B cell (primary cell): ENCODE measurements around the gene KLHL36. TPM values are rescaled to one million over a fixed set of nuclear protein-coding genes. Genes with fewer than 3 reads are reported as not detected.

Experiments
- ATAC-seq: fragments of 200-7000 bp; cut with Tn5 transposase; one replicate; pipeline ENCODE4 v1.10.0; 2021; ENCODE audit warnings: low read depth, mild to moderate bottlenecking, moderate number of reproducible peaks, moderate library complexity
- CTCF ChIA-PET: fragments of 350-600 bp; sonication (Branson Sonifier 250); formaldehyde crosslinking; loops from one replicate; lab custom pipeline; 2021; ENCODE audit warnings: antibody characterized with exemption, inconsistent platforms; lab: Charles Lee
- POLR2A ChIA-PET: fragments of 350-600 bp; sonication (Branson Sonifier 250); formaldehyde crosslinking; loops from one replicate; lab custom pipeline; 2021; ENCODE audit warnings: antibody characterized with exemption; lab: Charles Lee
- DNase-seq: peaks from one replicate; pipeline ENCODE4 v3.0.0; 2013
- H2AFZ ChIP-seq: 2 replicates; pipeline ENCODE4 v1.6.1; 2012; ENCODE audit warnings: mild to moderate bottlenecking, low read depth, low read length; ENCODE audit not compliant: insufficient read depth, poor library complexity, severe bottlenecking
- H3K27ac ChIP-seq, 2 donors: 1 replicate in 1 of 2; 2 replicates in 1 of 2; pipeline ENCODE4 v1.5.1; 2012 to 2013; ENCODE audit warnings: low read length in 2 of 2, mild to moderate bottlenecking in 2 of 2, moderate library complexity in 1 of 2
- H3K27me3 ChIP-seq, 4 experiments: fragments of 200-600 bp in 1 of 4; sonication (generic) in 1 of 4; replicated peaks in 1 of 4; 1 replicate in 2 of 4; 2 replicates in 2 of 4; pipeline versions ENCODE4 v1.6.1 to v1.7.0; 2013 to 2016; ENCODE audit warnings: low read length in 3 of 4, mild to moderate bottlenecking in 2 of 4, mixed read lengths in 1 of 4, moderate library complexity in 1 of 4; ENCODE audit not compliant: insufficient read depth in 4 of 4, control insufficient read depth in 3 of 4; ENCODE audit errors: control extremely low read depth in 1 of 4
- H3K36me3 ChIP-seq, 2 experiments: replicated peaks in 1 of 2; 1 replicate in 1 of 2; 2 replicates in 1 of 2; pipeline versions ENCODE4 v1.6.1 to v1.7.1; 2013; ENCODE audit warnings: low read length in 1 of 2; ENCODE audit not compliant: insufficient read depth in 2 of 2, control insufficient read depth in 1 of 2; ENCODE audit errors: control extremely low read depth in 1 of 2, extremely low read depth in 1 of 2
- H3K4me1 ChIP-seq, 2 donors: fragments of 200-600 bp in 1 of 2; sonication (generic) in 1 of 2; 1 replicate in 1 of 2; 2 replicates in 1 of 2; pipeline versions ENCODE4 v1.5.1 to v1.6.1; 2013 to 2017; ENCODE audit warnings: low read length in 2 of 2; ENCODE audit not compliant: control insufficient read depth in 2 of 2, insufficient read depth in 2 of 2
- H3K4me2 ChIP-seq: replicated peaks from 2 replicates; pipeline ENCODE3; 2012; ENCODE audit warnings: mild to moderate bottlenecking, low read depth, low read length; ENCODE audit not compliant: poor library complexity, severe bottlenecking
- H3K4me3 ChIP-seq, 5 experiments: fragments of 200-600 bp in 1 of 5; sonication (generic) in 1 of 5; 1 replicate in 3 of 5; 2 replicates in 2 of 5; pipeline versions ENCODE4 v1.5.1 to v1.7.0; 2011 to 2016; ENCODE audit warnings: low read length in 4 of 5, mild to moderate bottlenecking in 4 of 5, low read depth in 2 of 5, control low read depth in 1 of 5, moderate library complexity in 1 of 5; ENCODE audit not compliant: insufficient read depth in 1 of 5; ENCODE audit errors: control extremely low read depth in 1 of 5, extremely low read depth in 1 of 5
- H3K79me2 ChIP-seq: fragments of 200-600 bp; sonication (generic); one replicate; pipeline ENCODE4 v1.6.0; 2016; ENCODE audit warnings: low read length; ENCODE audit not compliant: control insufficient read depth, insufficient read depth
- H3K9ac ChIP-seq: fragments of 200-600 bp; sonication (generic); 2 replicates; pipeline ENCODE4 v1.6.1; 2017; ENCODE audit warnings: mild to moderate bottlenecking, low read length, moderate library complexity
- H3K9me3 ChIP-seq, 3 donors: one replicate each; pipeline versions ENCODE4 v1.6.1 to v1.7.1; 2013; ENCODE audit warnings: low read length in 2 of 3; ENCODE audit not compliant: control insufficient read depth in 2 of 3, insufficient read depth in 1 of 3; ENCODE audit errors: control extremely low read depth in 1 of 3
- H4K20me1 ChIP-seq: 2 replicates; pipeline ENCODE4 v1.6.0; 2012; ENCODE audit warnings: mild to moderate bottlenecking, low read length; ENCODE audit not compliant: insufficient read depth, control insufficient read depth, poor library complexity, severe bottlenecking
- H3K27ac Mint-ChIP-seq: one replicate; pipeline ENCODE4 v1.8.0; 2021; ENCODE audit warnings: mixed read lengths
- H3K27me3 Mint-ChIP-seq: one replicate; pipeline ENCODE4 v1.8.0; 2021; ENCODE audit warnings: mixed read lengths
- H3K4me1 Mint-ChIP-seq: one replicate; pipeline ENCODE4 v1.8.0; 2021; ENCODE audit warnings: mixed read lengths
- H3K4me3 Mint-ChIP-seq: one replicate; pipeline ENCODE4 v1.8.0; 2021; ENCODE audit warnings: mixed read lengths
- H3K9me3 Mint-ChIP-seq: one replicate; pipeline ENCODE4 v1.8.0; 2022; ENCODE audit warnings: mixed read lengths; ENCODE audit not compliant: insufficient read depth
- CTCF ChIP-seq: fragments of 200-600 bp; IDR thresholded peaks from one replicate; pipeline ENCODE4 v1.8.0; 2022; ENCODE audit warnings: antibody characterized with exemption, mild to moderate bottlenecking
- EZH2 ChIP-seq: IDR thresholded peaks from 2 replicates; pipeline ENCODE4 v1.6.1; 2012; ENCODE audit warnings: borderline replicate concordance, low read depth, mild to moderate bottlenecking, moderate library complexity, low read length; ENCODE audit not compliant: insufficient read depth, poor library complexity, severe bottlenecking
- WGBS: methylation state at CpG from one replicate; pipeline ENCODE4 v1.1.5; 2013; ENCODE audit warnings: missing lambda C conversion rate; ENCODE audit not compliant: insufficient coverage; 5-methylcytosine and 5-hydroxymethylcytosine counted together
- intact Hi-C: fragments of 100-400 bp; cut with micrococcal nuclease; formaldehyde crosslinking; loops from one replicate; pipeline ENCODE4 v1.10.0; 2022
- polyA plus RNA-seq: library from polyadenylated mRNA; depleted of rRNA; stranded (reverse); fragments of >200 nt; gene quantifications from 2 replicates; pipeline ENCODE4 v1.2.3, GENCODE V29; 2012
- total RNA-seq, 2 donors: library from RNA; stranded (reverse); fragments of 120-200 nt in 1 of 2; gene quantifications; 1 replicate in 1 of 2; 2 replicates in 1 of 2; pipeline versions ENCODE4 v1.2.3 to v1.2.4, GENCODE V29; 2013 to 2022

KLHL36 gene
- total and polyA plus RNA-seq, 2 donors (not counting 1 experiment from before 2014, with no cell fraction given): 90.3 to 135 TPM

DNA sequence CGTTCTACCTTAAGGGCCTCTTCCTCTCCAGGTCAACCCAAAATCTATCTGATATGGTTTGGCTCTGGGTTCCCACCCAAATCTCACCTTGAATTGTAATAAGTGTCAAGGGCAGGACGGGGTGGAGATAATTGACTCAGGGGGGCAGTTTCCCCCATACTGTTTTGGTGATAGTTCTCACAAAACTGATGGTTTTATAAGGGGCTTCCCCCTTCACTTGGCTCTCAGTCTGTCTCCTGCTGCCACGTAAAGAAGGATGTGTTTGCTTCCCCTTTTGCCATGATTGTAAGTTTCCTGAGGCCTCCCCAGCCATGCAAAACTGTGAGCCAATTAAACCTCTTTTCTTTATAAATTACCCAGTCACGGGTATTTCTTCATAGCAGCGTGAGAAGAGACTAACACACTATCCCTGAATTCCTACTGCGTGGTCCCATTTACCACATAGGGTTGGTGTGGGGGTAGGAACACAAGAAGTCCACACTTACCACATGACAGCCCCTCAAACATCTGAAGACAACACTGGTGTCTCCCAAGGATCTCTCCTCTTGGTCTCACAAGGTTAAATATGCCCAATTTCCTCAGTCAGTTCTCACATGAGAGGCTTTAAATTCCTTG, 38.6 kb upstream of the KLHL36 start:
- peaks cover 87 to 98% of the 10 kb centered on the region in 2 donors for H3K4me1 ChIP-seq
- peaks cover 0 to 72% of the 10 kb centered on the region in 2 experiments for H3K36me3 ChIP-seq
- WGBS: 0% methylated on average over 1 of the region's 6 CpGs
- peak overlapping the region; percentile 80 to 86 for H3K27ac ChIP-seq
- peak overlapping the region; percentile 70 for H3K4me2 ChIP-seq
- H3K4me1 Mint-ChIP-seq: peaks cover 93% of the 10 kb centered on the region
- peaks cover 18% of the 10 kb centered on the region for H4K20me1 ChIP-seq
- peak overlapping the region; percentile 56 for H3K4me3 Mint-ChIP-seq
- H3K9me3 ChIP-seq: peaks cover 3 to 15% (median 14%) of the 10 kb centered on the region in 3 donors
- no peak for TF ChIP-seq CTCF
- no peak for TF ChIP-seq EZH2
- ChIA-PET POLR2A (no interaction called here), CTCF (interaction anchor here (1.2 to 29.5 kb wide), 4 partner anchors 10 to 100 kb away, joined by 5 to 518 read pairs (median 6); partner anchors contain the start of gene MEAK7)
- H2AFZ ChIP-seq: no peak overlapping the region
- ATAC-seq (no peak), DNase-seq (no peak)
- H3K9ac ChIP-seq: peak overlapping the region; percentile 19
- H3K27me3 ChIP-seq: no peaks in the 10 kb centered on the region
- H3K4me3 ChIP-seq: no peak overlapping the region
- no peaks in the 10 kb centered on the region for H3K27me3 Mint-ChIP-seq
- peak overlapping the region; percentile 91 for H3K27ac Mint-ChIP-seq
- H3K9me3 Mint-ChIP-seq: peaks cover 4% of the 10 kb centered on the region
- intact Hi-C loops: loop anchor here (2.0 kb wide), 1 partner anchor 15 kb away; no protein-coding TSS in a partner anchor
- H3K79me2 ChIP-seq: peaks cover 96% of the 10 kb centered on the region

GRCh38 chr16:84610376-84610775, 37.9 kb upstream of the KLHL36 start:
- H3K9ac ChIP-seq: no peak overlapping the region
- Mint-ChIP-seq H3K4me1 (peaks cover 94% of the 10 kb centered on the region), H3K27me3 (no peaks in the 10 kb centered on the region), H3K9me3 (peaks cover 4% of the 10 kb centered on the region), H3K4me3 (peak overlapping the region; percentile 12), H3K27ac (peak overlapping the region; percentile 91)
- no peak overlapping the region for H2AFZ ChIP-seq
- no peak overlapping the region for H3K4me3 ChIP-seq
- H3K27me3 ChIP-seq: no peaks in the 10 kb centered on the region
- H4K20me1 ChIP-seq: peaks cover 18% of the 10 kb centered on the region
- CTCF ChIA-PET: interaction anchor here (1.6 to 29.5 kb wide), 2 partner anchors 13 to 101 kb away, joined by 5 to 518 read pairs; partner anchors contain the start of gene MEAK7
- peaks cover 3 to 14% (median 12%) of the 10 kb centered on the region in 3 donors for H3K9me3 ChIP-seq
- POLR2A ChIA-PET: no interaction called here
- TF ChIP-seq CTCF (no peak), EZH2 (no peak)
- peaks cover 87 to 98% of the 10 kb centered on the region in 2 donors for H3K4me1 ChIP-seq
- ATAC-seq (no peak), DNase-seq (no peak)
- intact Hi-C loops: no loop called here
- peaks cover 96% of the 10 kb centered on the region for H3K79me2 ChIP-seq
- peak overlapping the region; percentile 16 for H3K4me2 ChIP-seq
- peaks cover 0 to 72% of the 10 kb centered on the region in 2 experiments for H3K36me3 ChIP-seq
- 86% methylated on average over 1 of the region's 1 CpG for WGBS
- H3K27ac ChIP-seq: peak overlapping the region; percentile 80 to 86
